Transverse colon (tissue), 4 donors: ENCODE measurements around the gene ATG7. TPM values are rescaled to one million over a fixed set of nuclear protein-coding genes. Genes with fewer than 3 reads are reported as not detected.
"Not testable (repeated sequence)": the region's sequence is repeated elsewhere in the genome, so short reads cannot be mapped to it uniquely, and the experiment has no call there.

Experiments used
- DNase-seq: peaks from one replicate; pipeline ENCODE4 v3.0.0-alpha.2; 2019
- H3K27ac ChIP-seq, 4 donors: fragments of 200-600 bp; sonication (generic); 2 replicates each; pipeline ENCODE4 v1.5.1; 2016 to 2018; ENCODE audit warnings: inconsistent platforms in 4 of 4
- H3K27me3 ChIP-seq: fragments of 200-600 bp; sonication (generic); 2 replicates; pipeline ENCODE4 v1.5.1; 2017; ENCODE audit warnings: inconsistent platforms
- H3K36me3 ChIP-seq, 4 donors: fragments of 200-600 bp; sonication (generic); 2 replicates each; pipeline ENCODE4 v1.5.1; 2017 to 2019; ENCODE audit warnings: inconsistent platforms in 4 of 4
- H3K4me1 ChIP-seq, 4 donors: fragments of 200-600 bp; sonication (generic); 2 replicates each; pipeline ENCODE4 v1.5.1; 2017 to 2020; ENCODE audit warnings: inconsistent platforms in 4 of 4
- H3K4me3 ChIP-seq, 4 donors: fragments of 200-600 bp; sonication (generic); 1 replicate in 1 of 4; 2 replicates in 3 of 4; pipeline versions ENCODE4 v1.5.1 to v1.6.1; 2017 to 2019; ENCODE audit warnings: inconsistent platforms in 4 of 4
- H3K9me3 ChIP-seq, 2 donors: fragments of 200-600 bp; sonication (generic); 2 replicates each; pipeline ENCODE4 v1.5.1; 2017 to 2019; ENCODE audit warnings: inconsistent platforms in 2 of 2
- EP300 ChIP-seq: sonication (generic); formaldehyde crosslinking; IDR thresholded peaks from one replicate; pipeline ENCODE4 v1.6.1; 2017; ENCODE audit warnings: antibody characterized with exemption, low read depth
- POLR2A ChIP-seq: fragments of 450-650 bp; IDR thresholded peaks from one replicate; pipeline ENCODE4 v1.6.1; 2016; ENCODE audit warnings: antibody characterized with exemption, mild to moderate bottlenecking, moderate library complexity
- POLR2AphosphoS5 ChIP-seq, 3 donors: sonication (generic); formaldehyde crosslinking; IDR thresholded peaks; one replicate each; pipeline ENCODE4 v1.6.1; 2016; ENCODE audit warnings: antibody characterized with exemption in 3 of 3
- WGBS, 2 donors: methylation state at CpG; one replicate each; pipeline ENCODE4 v1.1.5; 2018; ENCODE audit warnings: low coverage in 1 of 2; 5-methylcytosine and 5-hydroxymethylcytosine counted together
- in situ Hi-C, 4 donors: fragments of 200-750 bp; cut with MboI; loops; one replicate each; pipeline versions ENCODE4 v1.15.0 to v1.15.1; 2017; ENCODE audit warnings: low sequenced_read_pairs in 3 of 4, low pct_ligation_motif_present in 1 of 4, low pct_unique_long_range_greater_than_20kb in 1 of 4
- intact Hi-C: fragments of 100-400 bp; cut with DNase I; formaldehyde crosslinking; loops from one replicate; pipeline ENCODE4 v1.15.1; 2023; ENCODE audit warnings: low total_unique reads
- total RNA-seq, 4 donors: library from RNA; depleted of rRNA; stranded (reverse); fragments of >200 nt; gene quantifications; one replicate each; pipeline ENCODE4 v1.1.0, GENCODE V29; 2016
- TF ChIP-seq, protein P1 (sequence below), 5 experiments: fragments of 200-600 bp in 3 of 5; fragments of 450-650 bp in 2 of 5; sonication (generic) in 3 of 5; IDR thresholded peaks; 1 replicate in 2 of 5; 2 replicates in 3 of 5; pipeline ENCODE4 v1.5.1; 2016 to 2017; ENCODE audit warnings: antibody characterized with exemption in 5 of 5, inconsistent platforms in 3 of 5, mild to moderate bottlenecking in 2 of 5, moderate library complexity in 1 of 5

The ATG7 gene
- total RNA-seq, 4 donors from 2014 or later, result 44.5 to 122 (median 75.0) TPM

DNA sequence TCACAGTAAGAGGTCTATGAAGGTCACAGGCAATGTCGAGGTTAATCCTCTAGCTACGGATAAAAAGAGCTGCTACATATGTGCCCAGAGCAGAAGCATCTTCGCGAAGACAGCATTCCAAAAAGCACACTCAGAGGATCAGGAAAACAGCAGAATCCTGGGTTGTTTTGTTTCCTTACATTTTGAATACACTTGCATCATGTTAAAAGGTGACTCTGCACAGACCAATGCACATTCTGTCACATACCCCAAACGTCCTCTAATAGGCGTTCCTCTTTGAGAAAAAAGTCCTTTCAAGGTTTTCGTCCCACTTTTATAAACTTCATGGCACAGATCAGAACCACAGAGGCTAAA, 318.8 kb downstream of the ATG7 start:
- in situ Hi-C loops, result no loop called here

DNA sequence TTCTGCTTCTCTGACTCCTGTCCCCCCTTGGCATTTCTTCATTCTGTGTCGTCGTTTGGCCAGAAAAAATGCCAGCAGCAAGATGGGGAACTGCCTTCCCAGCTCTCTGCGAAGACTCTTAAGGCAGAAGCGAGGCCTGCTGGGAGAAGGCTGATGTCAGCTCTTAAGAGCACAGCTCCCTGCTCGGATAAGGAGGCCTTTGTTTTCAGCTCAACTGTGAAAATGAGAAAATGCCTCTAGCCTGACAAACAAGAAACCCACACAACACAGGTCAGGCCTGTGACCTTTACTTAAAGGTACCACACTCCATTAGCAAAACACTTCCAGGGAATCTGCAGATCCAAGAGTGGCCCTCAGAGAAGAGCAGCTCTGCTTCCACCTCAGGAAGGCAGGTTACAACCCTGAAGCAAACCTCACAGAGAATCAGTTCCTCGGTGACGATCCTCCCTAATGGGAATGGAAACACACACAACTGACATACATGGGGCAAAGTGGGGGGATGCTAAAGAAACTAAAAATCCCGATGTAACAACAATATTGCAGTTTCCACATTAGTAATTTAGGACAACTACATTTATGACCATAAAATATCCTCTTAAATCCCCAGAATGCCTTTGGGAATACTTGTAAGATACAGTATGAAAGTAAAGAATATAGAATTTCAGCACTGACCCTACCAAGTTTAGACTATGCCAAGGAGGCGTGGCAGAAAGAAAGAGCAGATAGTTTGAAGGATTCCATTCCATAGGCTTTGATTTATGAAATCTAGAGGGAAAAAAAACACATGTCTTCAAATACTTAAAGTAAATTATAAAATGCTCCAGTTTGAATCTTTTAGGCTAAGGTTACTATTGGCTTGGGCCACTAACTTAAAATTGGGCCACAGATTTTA, 319.4 kb downstream of the ATG7 start:
- intact Hi-C loops, result no loop called here
- in situ Hi-C loops, result no loop called here

More for the DNA sequence above, 318.8 kb downstream of the ATG7 start:
- Histone ChIP-seq H3K27me3 (no peaks in the 10 kb centered on the region), H3K4me3 (no peak overlapping the region), H3K36me3 (no peaks in the 10 kb centered on the region), H3K4me1 (peaks cover 25 to 69% (median 50%) of the 10 kb centered on the region in 4 donors), H3K9me3 (no peaks in the 10 kb centered on the region), H3K27ac (peak overlapping the region; percentile 76 to 83 (median 78))
- 26 to 51% methylated on average over 4 to 7 of the region's 7 CpGs for WGBS, 2 donors
- DNase-seq, result no peak
- intact Hi-C loops, result no loop called here
- no peak for TF ChIP-seq EP300
- TF ChIP-seq POLR2A, result no peak
- TF ChIP-seq, protein P1, sequence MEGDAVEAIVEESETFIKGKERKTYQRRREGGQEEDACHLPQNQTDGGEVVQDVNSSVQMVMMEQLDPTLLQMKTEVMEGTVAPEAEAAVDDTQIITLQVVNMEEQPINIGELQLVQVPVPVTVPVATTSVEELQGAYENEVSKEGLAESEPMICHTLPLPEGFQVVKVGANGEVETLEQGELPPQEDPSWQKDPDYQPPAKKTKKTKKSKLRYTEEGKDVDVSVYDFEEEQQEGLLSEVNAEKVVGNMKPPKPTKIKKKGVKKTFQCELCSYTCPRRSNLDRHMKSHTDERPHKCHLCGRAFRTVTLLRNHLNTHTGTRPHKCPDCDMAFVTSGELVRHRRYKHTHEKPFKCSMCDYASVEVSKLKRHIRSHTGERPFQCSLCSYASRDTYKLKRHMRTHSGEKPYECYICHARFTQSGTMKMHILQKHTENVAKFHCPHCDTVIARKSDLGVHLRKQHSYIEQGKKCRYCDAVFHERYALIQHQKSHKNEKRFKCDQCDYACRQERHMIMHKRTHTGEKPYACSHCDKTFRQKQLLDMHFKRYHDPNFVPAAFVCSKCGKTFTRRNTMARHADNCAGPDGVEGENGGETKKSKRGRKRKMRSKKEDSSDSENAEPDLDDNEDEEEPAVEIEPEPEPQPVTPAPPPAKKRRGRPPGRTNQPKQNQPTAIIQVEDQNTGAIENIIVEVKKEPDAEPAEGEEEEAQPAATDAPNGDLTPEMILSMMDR (IDR thresholded peaks at IDR 0.05), result no peak
- no peak for TF ChIP-seq POLR2AphosphoS5 (IDR thresholded peaks at IDR 0.05)

DNA sequence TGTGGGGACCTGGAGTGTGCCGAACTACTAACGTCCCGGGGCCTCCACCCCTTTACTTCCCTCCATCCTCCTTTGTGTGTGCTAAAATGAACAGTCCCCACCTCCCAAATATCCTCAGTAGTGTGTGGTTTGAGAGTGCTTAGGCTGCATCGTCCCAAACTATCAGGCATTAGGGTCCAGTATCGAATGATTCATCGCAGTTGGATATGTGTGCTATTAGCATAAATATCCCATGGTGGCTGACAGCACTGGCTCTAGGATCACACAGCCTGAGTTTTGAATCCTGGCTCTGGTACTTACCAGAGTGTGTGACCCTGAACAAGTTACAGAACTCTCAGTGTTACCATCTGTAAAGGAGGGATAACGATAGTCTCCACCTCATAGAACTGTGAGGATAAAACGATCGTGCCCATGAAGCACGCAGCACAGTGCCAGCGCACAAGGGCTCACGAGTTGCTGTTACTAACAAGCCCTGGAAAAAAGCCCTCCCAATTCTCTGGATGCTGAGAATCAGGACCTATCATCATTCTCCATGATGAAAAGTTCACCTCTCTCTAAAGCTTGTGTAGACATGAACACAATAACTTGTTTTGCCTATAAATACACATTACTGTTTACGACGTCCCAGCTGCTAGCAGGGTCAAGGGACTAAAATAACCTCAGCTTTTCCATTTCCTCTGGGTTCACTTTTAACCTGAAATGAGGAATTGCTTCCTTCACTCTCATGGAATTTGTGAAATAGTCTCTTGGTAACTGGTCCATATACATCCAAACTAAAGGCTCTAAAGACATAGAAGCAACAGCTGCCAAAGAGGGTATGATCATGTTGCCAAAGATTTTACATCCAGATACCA, 320.5 kb downstream of the ATG7 start:
- intact Hi-C loops, result no loop called here
- TF ChIP-seq EP300 (no peak), POLR2AphosphoS5 (IDR thresholded peaks at IDR 0.05) (no peak), POLR2A (no peak)
- TF ChIP-seq, protein P1 (IDR thresholded peaks at IDR 0.05), result no peak
- WGBS, 2 donors, result 40 to 69% methylated on average over 1 to 14 of the region's 14 CpGs
- no peak for DNase-seq
- H3K27ac ChIP-seq, result peak overlapping the region; percentile 76 to 83 (median 78)
- no peak overlapping the region for H3K4me3 ChIP-seq
- in situ Hi-C loops, result no loop called here
- peaks cover 25 to 63% (median 50%) of the 10 kb centered on the region in 4 donors for H3K4me1 ChIP-seq
- no peaks in the 10 kb centered on the region for H3K9me3 ChIP-seq
- no peaks in the 10 kb centered on the region for H3K27me3 ChIP-seq
- no peaks in the 10 kb centered on the region for H3K36me3 ChIP-seq

More for the DNA sequence above, 319.4 kb downstream of the ATG7 start:
- Histone ChIP-seq H3K4me1 (peaks cover 25 to 69% (median 50%) of the 10 kb centered on the region in 4 donors), H3K36me3 (no peaks in the 10 kb centered on the region), H3K9me3 (no peaks in the 10 kb centered on the region), H3K4me3 (no peak overlapping the region), H3K27ac (peak overlapping the region; percentile 76 to 83 (median 78)), H3K27me3 (no peaks in the 10 kb centered on the region)
- 32 to 40% methylated on average over 3 to 9 of the region's 9 CpGs for WGBS, 2 donors
- TF ChIP-seq POLR2A (no peak), POLR2AphosphoS5 (IDR thresholded peaks at IDR 0.05) (peak in 1 of 3 donors; percentile 12)
- DNase-seq, result no peak

DNA sequence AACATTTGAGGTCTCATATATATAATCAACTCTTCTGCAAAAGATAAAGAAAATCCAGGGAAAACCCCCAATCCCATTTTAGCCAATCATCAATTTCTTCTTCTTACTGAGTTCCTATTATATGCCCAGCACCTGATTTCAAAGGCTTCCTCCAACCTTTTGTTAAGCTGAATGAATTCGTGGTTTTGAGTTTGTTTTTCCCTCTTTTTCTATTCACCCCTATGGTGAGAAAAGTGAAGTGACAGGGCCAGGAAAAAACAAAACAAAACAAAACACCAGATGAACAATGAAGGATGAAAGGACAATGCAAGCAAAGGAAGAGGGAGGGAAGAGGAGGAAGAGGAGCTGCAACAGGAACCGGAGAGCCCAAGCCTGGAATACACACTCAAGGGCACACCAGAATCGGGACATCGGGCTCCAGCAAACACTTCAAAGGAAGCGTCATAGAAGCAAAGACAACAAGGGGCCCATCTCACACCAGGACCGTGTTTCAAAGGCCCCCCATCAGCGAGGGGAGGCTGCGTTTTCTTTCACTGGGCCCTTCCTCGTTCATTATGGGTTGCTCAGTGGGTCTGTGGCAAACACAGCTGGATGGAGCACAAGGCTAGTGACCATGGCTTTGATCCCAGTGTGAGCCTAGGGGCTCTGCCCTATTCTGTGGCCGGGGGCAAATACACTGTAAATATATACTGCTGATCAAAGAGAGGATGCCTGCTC, 321.3 kb downstream of the ATG7 start:
- no peak overlapping the region for H3K4me3 ChIP-seq

DNA sequence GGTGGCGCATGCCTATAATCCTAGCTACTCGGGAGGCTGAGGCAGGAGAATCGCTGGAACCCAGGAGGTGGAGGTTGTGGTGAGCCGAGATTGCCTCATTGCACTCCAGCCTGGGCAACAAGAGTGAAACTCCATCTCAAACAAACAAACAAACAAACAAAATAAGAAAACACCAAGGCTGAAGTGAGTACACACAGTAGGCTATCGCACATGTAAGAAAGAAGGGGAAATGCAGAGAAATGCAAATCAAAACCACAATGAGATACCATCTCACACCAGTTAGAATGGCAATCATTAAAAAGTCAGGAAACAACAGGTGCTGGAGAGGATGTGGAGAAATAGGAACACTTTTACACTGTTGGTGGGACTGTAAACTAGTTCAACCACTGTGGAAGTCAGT, 322.8 kb downstream of the ATG7 start:
- intact Hi-C loops, DNase-seq, in situ Hi-C loops, H3K9me3 ChIP-seq, H3K27ac ChIP-seq, H3K36me3 ChIP-seq, H3K4me3 ChIP-seq, H3K27me3 ChIP-seq: not testable (repeated sequence)
- WGBS, 2 donors, result 95 to 100% methylated on average over 4 to 5 of the region's 5 CpGs
- peaks cover 29 to 48% (median 37%) of the 10 kb centered on the region in 4 donors for H3K4me1 ChIP-seq

More for the DNA sequence above, 321.3 kb downstream of the ATG7 start:
- Histone ChIP-seq H3K27me3 (no peaks in the 10 kb centered on the region), H3K27ac (peak overlapping the region; percentile 76 to 83 (median 78)), H3K36me3 (no peaks in the 10 kb centered on the region), H3K9me3 (no peaks in the 10 kb centered on the region), H3K4me1 (peaks cover 25 to 57% (median 47%) of the 10 kb centered on the region in 4 donors)
- in situ Hi-C loops (no loop called here), intact Hi-C loops (no loop called here)
- TF ChIP-seq POLR2AphosphoS5 (IDR thresholded peaks at IDR 0.05), result no peak
- no peak for TF ChIP-seq EP300
- TF ChIP-seq POLR2A, result no peak
- TF ChIP-seq, protein P1 (IDR thresholded peaks at IDR 0.05), result no peak
- no peak for DNase-seq
- WGBS, 2 donors, result 33 to 81% methylated on average over 1 to 10 of the region's 10 CpGs
